HFF-Myc (cell line): ENCODE measurements around the gene MAN2A2.

ENCODE experiments used
- DNase-seq: peaks from one replicate; pipeline ENCODE4 v3.0.0-alpha.2; 2011; ENCODE audit warnings: low read depth; ENCODE audit errors: extremely low read depth
- H3K4me3 ChIP-seq: replicated peaks from 2 replicates; pipeline ENCODE4 v1.5.1; 2011; ENCODE audit warnings: low read depth, mild to moderate bottlenecking, control low read depth, low read length
- CTCF ChIP-seq: IDR thresholded peaks from 2 replicates; pipeline ENCODE4 v1.5.1; 2012; ENCODE audit warnings: mild to moderate bottlenecking, low read depth, low read length, control low read depth; ENCODE audit errors: missing control alignments

The MAN2A2 gene

GRCh38 chr15:90883976-90884718 is 19.0 kb upstream of the MAN2A2 start, which contains the start of gene FES:
FES (plus strand) TSS chr15:90884504; CDS start chr15:90885046, 542 bp downstream.
- TF ChIP-seq CTCF: no peak
- no peak for DNase-seq
- H3K4me3 ChIP-seq: peak within 1 kb of the TSS; percentile 31

GRCh38 chr15:90884719-90885431 is 18.2 kb upstream of the MAN2A2 start:
- peak overlapping the region; percentile 31 for H3K4me3 ChIP-seq
- TF ChIP-seq CTCF: no peak
- DNase-seq: no peak

GRCh38 chr15:90885432-90886290 is 17.4 kb upstream of the MAN2A2 start:
- peak; percentile 99 for TF ChIP-seq CTCF
- no peak overlapping the region for H3K4me3 ChIP-seq
- no peak for DNase-seq

GRCh38 chr15:90886291-90886614 is 16.8 kb upstream of the MAN2A2 start:
- no peak overlapping the region for H3K4me3 ChIP-seq
- no peak for TF ChIP-seq CTCF

GRCh38 chr15:90887037-90887481 is 16.0 kb upstream of the MAN2A2 start:
- H3K4me3 ChIP-seq: no peak overlapping the region
- no peak for TF ChIP-seq CTCF
- no peak for DNase-seq

More at GRCh38 chr15:90886291-90886614, 16.8 kb upstream of the MAN2A2 start:
- DNase-seq: no peak

GRCh38 chr15:90889313-90889730 is 13.8 kb upstream of the MAN2A2 start:
- no peak for DNase-seq
- H3K4me3 ChIP-seq: no peak overlapping the region
- no peak for TF ChIP-seq CTCF
